Erythroblast (primary cell): ENCODE data around the gene SUPT3H.

Source experiments
- GATA1 ChIP-seq: IDR thresholded peaks from 2 replicates; pipeline ENCODE4 v1.6.1; 2011; ENCODE audit warnings: low read depth, mild to moderate bottlenecking, control low read depth, low read length, moderate library complexity
- POLR2A ChIP-seq: IDR thresholded peaks from 2 replicates; pipeline ENCODE4 v1.6.1; 2011; ENCODE audit warnings: mild to moderate bottlenecking, low read length

DNA sequence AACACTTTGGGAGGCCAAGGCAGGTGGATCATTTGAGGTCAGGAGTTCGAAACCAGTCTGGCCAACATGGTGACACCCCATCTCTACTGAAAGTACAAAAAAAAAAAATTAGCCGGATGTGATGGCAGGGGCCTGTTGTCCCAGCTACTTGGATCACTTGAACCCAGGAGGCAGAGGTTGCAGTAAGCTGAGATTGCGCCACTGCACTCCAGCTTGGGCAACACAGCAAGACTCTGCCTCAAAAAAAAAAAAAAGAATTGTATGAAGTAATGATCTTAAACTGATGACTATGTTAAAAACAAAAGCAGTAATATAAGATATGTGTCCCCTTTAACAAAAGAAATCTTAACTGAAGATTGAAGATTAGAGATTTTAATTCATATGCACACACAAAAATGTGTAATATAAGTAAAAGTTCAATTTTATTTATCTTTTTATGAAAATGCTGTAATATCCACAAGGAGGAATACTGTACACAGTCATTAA lies 78.6 kb downstream of the SUPT3H start:
- TF ChIP-seq POLR2A = no peak
- TF ChIP-seq GATA1 = no peak
